ENCODE measurements around the gene CORO7. TPM values are rescaled to one million over a fixed set of nuclear protein-coding genes. Genes with fewer than 3 reads are reported as not detected.

Gene CORO7
- polyA plus RNA-seq, 2 of the 4 experiments (the other 2 are of a cell fraction) = 6.0 to 11.9 TPM

DNA sequence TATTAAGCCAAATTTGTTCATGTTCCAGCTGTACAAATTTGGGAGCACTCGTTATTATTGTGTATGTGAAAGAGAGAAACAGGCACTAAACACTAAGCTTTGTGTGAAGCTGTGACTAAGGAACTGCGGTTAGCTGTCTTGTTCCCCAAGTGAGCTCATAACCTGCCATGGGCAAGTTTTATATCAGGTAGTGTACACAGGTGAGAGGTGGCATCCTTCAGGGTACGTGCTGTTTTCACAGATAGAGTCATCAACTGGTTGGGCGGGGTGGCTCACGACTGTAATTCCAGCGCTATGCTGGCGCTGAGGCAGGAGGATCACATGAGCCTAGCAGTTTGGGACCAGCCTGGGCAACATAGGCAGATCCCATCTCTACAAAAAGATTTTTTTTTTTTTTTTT, 12.1 kb upstream of the CORO7 start (continued):
- TF ChIP-seq HMGXB4 (CRISPR knock-in tag; IDR thresholded peaks at IDR 0.05; ENCODE audit: borderline replicate concordance) (no peak), CHD4 (IDR thresholded peaks at IDR 0.05; ENCODE audit: borderline replicate concordance) (no peak), JUN (IDR thresholded peaks at IDR 0.05) (no peak), PHF8 (IDR thresholded peaks at IDR 0.05; ENCODE audit: borderline replicate concordance, low read depth) (no peak), RARB (CRISPR knock-in tag; IDR thresholded peaks at IDR 0.05) (no peak), KDM5A (IDR thresholded peaks at IDR 0.05) (no peak), CHD2 (IDR thresholded peaks at IDR 0.05; ENCODE audit: low read length, partially characterized antibody) (no peak), NR3C1 (IDR thresholded peaks at IDR 0.05) (no peak), ZFP36 (IDR thresholded peaks at IDR 0.05; ENCODE audit: borderline replicate concordance, partially characterized antibody) (no peak)

GRCh38 chr16:4426722-4427372, 10.5 kb upstream of the CORO7 start:
- peak overlapping the region; percentile 84 for H3K4me3 ChIP-seq
- peak overlapping the region; percentile 95 to 96 for H3K27ac ChIP-seq
- 79% methylated on average over 12 of the region's 12 CpGs for WGBS (ENCODE audit: missing lambda C conversion rate)
- CTCF ChIA-PET = interaction anchor here (2.4 to 3.2 kb wide), 2 partner anchors 9 to 25 kb away, joined by 5 to 13 read pairs; partner anchors contain the start of gene CORO7
- peaks cover 18% of the 10 kb centered on the region for H3K4me1 ChIP-seq
- peak overlapping the region; percentile 83 for H3K4me2 ChIP-seq
- TF ChIP-seq SMC3 (IDR thresholded peaks at IDR 0.05) (no peak), MAFK (IDR thresholded peaks at IDR 0.05; ENCODE audit: partially characterized antibody) (peak; percentile 70), POLR2A (IDR thresholded peaks at IDR 0.05; ENCODE audit: low read length) (no peak), RNF2 (IDR thresholded peaks at IDR 0.05; ENCODE audit: borderline replicate concordance, low read depth) (no peak), HOXA7 (CRISPR knock-in tag; IDR thresholded peaks at IDR 0.05) (no peak), CHD2 (IDR thresholded peaks at IDR 0.05; ENCODE audit: low read length, partially characterized antibody) (no peak), JUNB (IDR thresholded peaks at IDR 0.05) (no peak), REST (IDR thresholded peaks at IDR 0.05) (no peak), ESRRA (IDR thresholded peaks at IDR 0.05; ENCODE audit: borderline replicate concordance, low read length) (no peak)
- DNase-seq (ENCODE audit: low read depth in 1 of 2, low spot score in 1 of 2) (no peak), FAIRE-seq (no peak), ATAC-seq (no peak)
- POLR2A ChIA-PET = no interaction called here
- no peaks in the 10 kb centered on the region for H3K9me3 ChIP-seq

DNA sequence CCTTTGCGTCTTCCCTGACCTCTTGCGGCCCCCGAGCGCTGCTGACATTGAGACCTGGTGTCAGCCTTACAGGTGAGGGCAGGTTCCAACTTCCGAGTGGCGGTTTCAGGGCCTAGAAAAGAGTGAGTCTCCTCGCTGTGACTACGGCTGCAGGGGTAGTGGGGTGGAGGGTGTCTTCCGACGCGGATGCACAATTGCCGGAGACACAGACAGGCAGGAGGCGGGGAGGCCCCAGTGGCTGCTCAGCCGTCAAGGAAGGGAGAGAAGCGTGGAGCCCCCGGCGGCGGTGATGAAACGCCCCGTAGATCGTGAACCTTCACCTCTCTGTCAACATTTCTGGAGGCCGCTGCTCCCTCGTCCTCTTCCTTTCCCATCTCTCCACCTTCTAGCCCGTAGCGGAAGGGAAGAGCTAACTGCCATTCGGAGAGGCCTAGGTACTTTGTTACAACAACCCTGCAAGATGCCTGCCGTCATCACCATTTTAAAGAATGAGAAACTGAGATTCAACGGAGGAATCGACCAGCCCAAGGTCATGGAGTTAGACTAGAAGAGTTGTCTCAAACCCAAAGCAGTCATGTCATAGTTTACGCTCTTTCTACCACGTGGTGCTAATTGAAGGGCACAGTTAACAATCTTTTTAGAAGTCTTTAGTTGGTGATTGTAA, 9.8 kb upstream of the CORO7 start:
- peak; percentile 62 to 65 for ATAC-seq
- H3K9me3 ChIP-seq = no peaks in the 10 kb centered on the region
- H3K4me3 ChIP-seq = peak overlapping the region; percentile 84
- FAIRE-seq = no peak
- DNase-seq (ENCODE audit: low read depth in 1 of 2, low spot score in 1 of 2) = peak in 1 of 2 experiments; percentile 18
- ChIA-PET POLR2A (no interaction called here), CTCF (interaction anchor here (2.4 kb wide), 1 partner anchor 9 kb away, joined by 5 read pairs; the partner anchor contains the start of gene CORO7)
- H3K27ac ChIP-seq = peak overlapping the region; percentile 95 to 96
- H3K4me1 ChIP-seq = peaks cover 18% of the 10 kb centered on the region
- 4% methylated on average over 26 of the region's 31 CpGs for WGBS (ENCODE audit: missing lambda C conversion rate)
- peak overlapping the region; percentile 83 for H3K4me2 ChIP-seq
- TF ChIP-seq JUNB (IDR thresholded peaks at IDR 0.05) (no peak), TFCP2L1 (CRISPR knock-in tag; IDR thresholded peaks at IDR 0.05) (0 out of 2 replicates have a peak, but pooled peaks have one; percentile 78), REST (IDR thresholded peaks at IDR 0.05) (peak; percentile 34; the same call in 1 of the 2 replicates), JUN (IDR thresholded peaks at IDR 0.05) (no peak), PHF8 (IDR thresholded peaks at IDR 0.05; ENCODE audit: borderline replicate concordance, low read depth) (peak; percentile 92), KDM5A (IDR thresholded peaks at IDR 0.05) (peak; percentile 95), RFX5 (IDR thresholded peaks at IDR 0.05) (no peak)
- TF ChIP-seq, protein P1, sequence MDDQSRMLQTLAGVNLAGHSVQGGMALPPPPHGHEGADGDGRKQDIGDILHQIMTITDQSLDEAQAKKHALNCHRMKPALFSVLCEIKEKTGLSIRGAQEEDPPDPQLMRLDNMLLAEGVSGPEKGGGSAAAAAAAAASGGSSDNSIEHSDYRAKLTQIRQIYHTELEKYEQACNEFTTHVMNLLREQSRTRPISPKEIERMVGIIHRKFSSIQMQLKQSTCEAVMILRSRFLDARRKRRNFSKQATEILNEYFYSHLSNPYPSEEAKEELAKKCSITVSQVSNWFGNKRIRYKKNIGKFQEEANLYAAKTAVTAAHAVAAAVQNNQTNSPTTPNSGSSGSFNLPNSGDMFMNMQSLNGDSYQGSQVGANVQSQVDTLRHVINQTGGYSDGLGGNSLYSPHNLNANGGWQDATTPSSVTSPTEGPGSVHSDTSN (IDR thresholded peaks at IDR 0.05) = peak; percentile 16; the same call in 1 of the 2 replicates
- TF ChIP-seq, protein P2, sequence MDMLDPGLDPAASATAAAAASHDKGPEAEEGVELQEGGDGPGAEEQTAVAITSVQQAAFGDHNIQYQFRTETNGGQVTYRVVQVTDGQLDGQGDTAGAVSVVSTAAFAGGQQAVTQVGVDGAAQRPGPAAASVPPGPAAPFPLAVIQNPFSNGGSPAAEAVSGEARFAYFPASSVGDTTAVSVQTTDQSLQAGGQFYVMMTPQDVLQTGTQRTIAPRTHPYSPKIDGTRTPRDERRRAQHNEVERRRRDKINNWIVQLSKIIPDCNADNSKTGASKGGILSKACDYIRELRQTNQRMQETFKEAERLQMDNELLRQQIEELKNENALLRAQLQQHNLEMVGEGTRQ (IDR thresholded peaks at IDR 0.05) = no peak

Measured in A549 (cell line).